ENCODE measurements around the gene NDUFS3. TPM values are rescaled to one million over a fixed set of nuclear protein-coding genes. Genes with fewer than 3 reads are reported as not detected.

NDUFS3 gene
- total and polyA plus RNA-seq, 2 donors = 136 to 137 TPM

DNA sequence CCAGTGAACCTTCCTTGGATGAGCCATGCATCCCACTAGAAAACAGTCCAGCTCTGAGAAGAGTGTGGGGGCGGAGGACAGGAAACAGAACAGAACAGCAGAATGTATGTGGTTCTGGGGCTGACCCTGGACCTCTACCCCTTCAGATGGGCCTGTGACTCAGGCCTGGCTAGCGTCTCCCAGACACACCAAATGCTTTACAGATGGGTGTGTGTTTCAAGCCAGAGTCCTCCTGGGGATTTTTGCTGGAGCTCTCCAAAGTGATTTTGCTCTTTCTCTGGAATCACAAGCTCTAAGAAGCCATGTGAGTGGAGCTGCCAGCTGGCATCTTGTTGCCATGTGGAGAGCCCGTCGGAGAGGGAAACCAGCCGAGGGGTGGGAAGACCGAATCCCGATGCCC is 28.5 kb downstream of the NDUFS3 start:
- DNase-seq (ENCODE audit: low read depth in 6 of 9, low spot score in 9 of 9) = no peak
- no peaks in the 10 kb centered on the region for H3K4me1 ChIP-seq (ENCODE audit: control insufficient read depth in 2 of 2, insufficient read depth in 2 of 2, low read length in 2 of 2)
- H3K27me3 ChIP-seq (ENCODE audit: control insufficient read depth in 2 of 2, insufficient read depth in 1 of 2, low read length in 1 of 2) = no peaks in the 10 kb centered on the region
- H3K4me3 ChIP-seq (ENCODE audit: low read length in 2 of 2) = no peak overlapping the region
- H3K9me3 ChIP-seq (ENCODE audit: control insufficient read depth in 2 of 2, insufficient read depth in 1 of 2, low read length in 1 of 2) = no peaks in the 10 kb centered on the region
- H3K36me3 ChIP-seq (ENCODE audit: control insufficient read depth in 2 of 2, insufficient read depth in 2 of 2, low read length in 1 of 2) = peaks cover 6 to 7% of the 10 kb centered on the region in 2 donors
- 95% methylated on average over 7 of the region's 7 CpGs for WGBS
- no peak overlapping the region for H3K27ac ChIP-seq (ENCODE audit: low read depth in 1 of 2, low read length in 1 of 2)

DNA sequence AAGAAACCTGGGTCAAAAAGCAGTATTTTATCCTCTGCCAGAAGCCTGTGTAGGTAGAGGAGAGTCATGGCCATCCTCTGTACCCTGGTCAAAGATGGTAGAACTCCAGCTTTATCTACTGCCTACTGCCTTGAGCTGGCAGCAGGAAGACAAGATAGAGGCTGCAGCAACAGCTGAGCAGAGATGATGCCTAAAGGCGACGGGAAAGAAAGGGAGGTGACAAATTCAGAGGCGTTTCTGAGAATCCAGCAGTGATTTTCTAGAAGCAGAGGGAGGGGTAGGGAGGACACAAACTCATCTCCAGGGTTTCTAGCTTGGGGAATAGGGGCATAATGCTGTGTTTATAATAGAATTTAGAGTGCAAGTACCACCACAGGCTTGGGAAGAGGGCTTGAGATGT is 30.8 kb downstream of the NDUFS3 start:
- DNase-seq (ENCODE audit: low read depth in 6 of 9, low spot score in 9 of 9) = no peak
- Histone ChIP-seq H3K4me1 (ENCODE audit: control insufficient read depth in 2 of 2, insufficient read depth in 2 of 2, low read length in 2 of 2) (no peaks in the 10 kb centered on the region), H3K4me3 (ENCODE audit: low read length in 2 of 2) (no peak overlapping the region), H3K36me3 (ENCODE audit: control insufficient read depth in 2 of 2, insufficient read depth in 2 of 2, low read length in 1 of 2) (peaks cover 6 to 7% of the 10 kb centered on the region in 2 donors), H3K27ac (ENCODE audit: low read depth in 1 of 2, low read length in 1 of 2) (no peak overlapping the region), H3K27me3 (ENCODE audit: control insufficient read depth in 2 of 2, insufficient read depth in 1 of 2, low read length in 1 of 2) (no peaks in the 10 kb centered on the region), H3K9me3 (ENCODE audit: control insufficient read depth in 2 of 2, insufficient read depth in 1 of 2, low read length in 1 of 2) (no peaks in the 10 kb centered on the region)
- WGBS = 72% methylated on average over 3 of the region's 3 CpGs

- no peak overlapping the region for H3K4me3 ChIP-seq (ENCODE audit: low read length in 2 of 2)
- H3K9me3 ChIP-seq (ENCODE audit: control insufficient read depth in 2 of 2, insufficient read depth in 1 of 2, low read length in 1 of 2) = no peaks in the 10 kb centered on the region
- no peak for DNase-seq (ENCODE audit: low read depth in 6 of 9, low spot score in 9 of 9)
- no peak overlapping the region for H3K27ac ChIP-seq (ENCODE audit: low read depth in 1 of 2, low read length in 1 of 2)
- H3K4me1 ChIP-seq (ENCODE audit: control insufficient read depth in 2 of 2, insufficient read depth in 2 of 2, low read length in 2 of 2) = no peaks in the 10 kb centered on the region
- WGBS = 43% methylated on average over 6 of the region's 6 CpGs
- H3K27me3 ChIP-seq (ENCODE audit: control insufficient read depth in 2 of 2, insufficient read depth in 1 of 2, low read length in 1 of 2) = no peaks in the 10 kb centered on the region
- peaks cover 6 to 7% of the 10 kb centered on the region in 2 donors for H3K36me3 ChIP-seq (ENCODE audit: control insufficient read depth in 2 of 2, insufficient read depth in 2 of 2, low read length in 1 of 2)
Observed at GRCh38 chr11:47611348-47611794, 32.5 kb downstream of the NDUFS3 start.

DNA sequence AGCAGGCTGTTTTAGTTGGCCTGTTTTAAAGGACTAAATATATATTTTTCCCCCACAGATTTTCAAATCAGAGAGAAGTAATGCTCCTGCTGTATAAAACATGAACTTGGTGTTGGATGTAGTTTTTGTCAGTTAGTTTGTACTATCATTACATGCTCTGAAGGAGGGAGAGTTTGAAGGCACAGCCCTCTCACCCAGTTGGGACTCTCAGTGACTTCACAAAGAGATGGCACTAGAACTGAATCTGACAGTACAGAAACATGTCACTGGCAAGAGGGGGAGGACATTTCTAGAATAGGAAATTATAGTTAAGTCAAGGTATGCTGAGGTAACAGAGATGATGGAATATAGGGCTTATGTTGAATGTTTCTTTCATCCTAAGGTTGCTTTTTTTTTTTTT is 36.4 kb downstream of the NDUFS3 start:
- H3K27ac ChIP-seq (ENCODE audit: low read depth in 1 of 2, low read length in 1 of 2) = no peak overlapping the region
- DNase-seq (ENCODE audit: low read depth in 6 of 9, low spot score in 9 of 9) = no peak
- H3K36me3 ChIP-seq (ENCODE audit: control insufficient read depth in 2 of 2, insufficient read depth in 2 of 2, low read length in 1 of 2) = peaks cover 11 to 30% of the 10 kb centered on the region in 2 donors
- H3K4me1 ChIP-seq (ENCODE audit: control insufficient read depth in 2 of 2, insufficient read depth in 2 of 2, low read length in 2 of 2) = no peaks in the 10 kb centered on the region
- H3K9me3 ChIP-seq (ENCODE audit: control insufficient read depth in 2 of 2, insufficient read depth in 1 of 2, low read length in 1 of 2) = no peaks in the 10 kb centered on the region
- no peaks in the 10 kb centered on the region for H3K27me3 ChIP-seq (ENCODE audit: control insufficient read depth in 2 of 2, insufficient read depth in 1 of 2, low read length in 1 of 2)
- no peak overlapping the region for H3K4me3 ChIP-seq (ENCODE audit: low read length in 2 of 2)

GRCh38 chr11:47616726-47617416 is 38.0 kb downstream of the NDUFS3 start:
- WGBS = 87% methylated on average over 10 of the region's 10 CpGs
- Histone ChIP-seq H3K27me3 (ENCODE audit: control insufficient read depth in 2 of 2, insufficient read depth in 1 of 2, low read length in 1 of 2) (no peaks in the 10 kb centered on the region), H3K9me3 (ENCODE audit: control insufficient read depth in 2 of 2, insufficient read depth in 1 of 2, low read length in 1 of 2) (no peaks in the 10 kb centered on the region), H3K4me3 (ENCODE audit: low read length in 2 of 2) (no peak overlapping the region), H3K27ac (ENCODE audit: low read depth in 1 of 2, low read length in 1 of 2) (no peak overlapping the region), H3K4me1 (ENCODE audit: control insufficient read depth in 2 of 2, insufficient read depth in 2 of 2, low read length in 2 of 2) (no peaks in the 10 kb centered on the region), H3K36me3 (ENCODE audit: control insufficient read depth in 2 of 2, insufficient read depth in 2 of 2, low read length in 1 of 2) (peaks cover 12 to 37% of the 10 kb centered on the region in 2 donors)
- DNase-seq (ENCODE audit: low read depth in 6 of 9, low spot score in 9 of 9) = peak in 3 of 9 donors; percentile 19 to 53 (median 40)

DNA sequence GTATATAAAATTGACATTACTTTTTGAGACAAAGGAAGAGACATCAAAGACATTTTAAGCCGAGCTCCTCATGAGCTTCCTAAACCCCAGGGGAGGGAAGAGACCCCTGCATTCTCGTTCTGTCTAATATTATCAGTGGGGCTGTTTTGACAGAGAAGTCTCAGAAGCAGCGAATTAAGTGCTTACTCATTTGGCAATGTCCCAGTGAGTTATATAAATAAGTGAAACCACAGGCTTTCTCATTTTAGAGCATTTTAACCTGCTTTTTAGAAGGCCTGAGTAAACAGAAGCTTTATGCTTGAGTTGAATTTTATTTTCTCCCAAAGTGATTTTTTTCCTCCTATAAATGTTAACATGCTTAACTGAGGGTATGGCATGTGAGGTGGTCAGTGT is 38.5 kb downstream of the NDUFS3 start:
- WGBS = 45% methylated on average over 3 of the region's 3 CpGs
- peaks cover 13 to 43% of the 10 kb centered on the region in 2 donors for H3K36me3 ChIP-seq (ENCODE audit: control insufficient read depth in 2 of 2, insufficient read depth in 2 of 2, low read length in 1 of 2)
- H3K27ac ChIP-seq (ENCODE audit: low read depth in 1 of 2, low read length in 1 of 2) = no peak overlapping the region
- no peaks in the 10 kb centered on the region for H3K27me3 ChIP-seq (ENCODE audit: control insufficient read depth in 2 of 2, insufficient read depth in 1 of 2, low read length in 1 of 2)
- H3K4me1 ChIP-seq (ENCODE audit: control insufficient read depth in 2 of 2, insufficient read depth in 2 of 2, low read length in 2 of 2) = no peaks in the 10 kb centered on the region
- H3K9me3 ChIP-seq (ENCODE audit: control insufficient read depth in 2 of 2, insufficient read depth in 1 of 2, low read length in 1 of 2) = no peaks in the 10 kb centered on the region
- no peak for DNase-seq (ENCODE audit: low read depth in 6 of 9, low spot score in 9 of 9)
- no peak overlapping the region for H3K4me3 ChIP-seq (ENCODE audit: low read length in 2 of 2)

GRCh38 chr11:47620836-47621378 is 42.0 kb downstream of the NDUFS3 start:
- DNase-seq (ENCODE audit: low read depth in 6 of 9, low spot score in 9 of 9) = no peak
- Histone ChIP-seq H3K4me3 (ENCODE audit: low read length in 2 of 2) (no peak overlapping the region), H3K27ac (ENCODE audit: low read depth in 1 of 2, low read length in 1 of 2) (no peak overlapping the region), H3K36me3 (ENCODE audit: control insufficient read depth in 2 of 2, insufficient read depth in 2 of 2, low read length in 1 of 2) (peaks cover 23 to 64% of the 10 kb centered on the region in 2 donors), H3K9me3 (ENCODE audit: control insufficient read depth in 2 of 2, insufficient read depth in 1 of 2, low read length in 1 of 2) (no peaks in the 10 kb centered on the region), H3K27me3 (ENCODE audit: control insufficient read depth in 2 of 2, insufficient read depth in 1 of 2, low read length in 1 of 2) (no peaks in the 10 kb centered on the region), H3K4me1 (ENCODE audit: control insufficient read depth in 2 of 2, insufficient read depth in 2 of 2, low read length in 2 of 2) (no peaks in the 10 kb centered on the region)
- 96% methylated on average over 2 of the region's 2 CpGs for WGBS

DNA sequence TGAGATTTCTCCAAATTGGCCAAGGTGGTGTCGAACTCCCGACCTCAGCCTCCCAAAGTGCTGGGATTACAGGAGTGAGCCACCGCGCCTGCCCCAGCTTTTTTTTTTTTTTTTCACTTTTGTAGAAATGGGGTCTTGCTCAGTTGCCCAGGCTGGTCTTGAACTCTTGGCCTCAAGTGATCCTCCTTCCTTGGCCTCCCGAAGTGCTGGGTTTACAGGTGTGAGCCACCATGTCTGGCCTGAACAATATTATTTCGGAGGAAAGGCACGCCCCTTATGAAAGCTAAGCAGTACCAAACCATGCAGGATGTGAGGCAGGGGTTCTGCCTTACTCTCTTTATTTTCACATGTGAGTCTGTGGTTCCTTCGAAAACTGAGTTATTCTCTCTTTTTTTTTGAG is 47.4 kb downstream of the NDUFS3 start:
- Histone ChIP-seq H3K9me3 (ENCODE audit: control insufficient read depth in 2 of 2, insufficient read depth in 1 of 2, low read length in 1 of 2) (no peaks in the 10 kb centered on the region), H3K4me3 (ENCODE audit: low read length in 2 of 2) (no peak overlapping the region), H3K4me1 (ENCODE audit: control insufficient read depth in 2 of 2, insufficient read depth in 2 of 2, low read length in 2 of 2) (no peaks in the 10 kb centered on the region), H3K36me3 (ENCODE audit: control insufficient read depth in 2 of 2, insufficient read depth in 2 of 2, low read length in 1 of 2) (peaks cover 51 to 77% of the 10 kb centered on the region in 2 donors), H3K27ac (ENCODE audit: low read depth in 1 of 2, low read length in 1 of 2) (no peak overlapping the region), H3K27me3 (ENCODE audit: control insufficient read depth in 2 of 2, insufficient read depth in 1 of 2, low read length in 1 of 2) (no peaks in the 10 kb centered on the region)
- WGBS = 98% methylated on average over 8 of the region's 8 CpGs
- DNase-seq (ENCODE audit: low read depth in 6 of 9, low spot score in 9 of 9) = no peak

- 98% methylated on average over 4 of the region's 4 CpGs for WGBS
- Histone ChIP-seq H3K27me3 (ENCODE audit: control insufficient read depth in 2 of 2, insufficient read depth in 1 of 2, low read length in 1 of 2) (no peaks in the 10 kb centered on the region), H3K36me3 (ENCODE audit: control insufficient read depth in 2 of 2, insufficient read depth in 2 of 2, low read length in 1 of 2) (peaks cover 50 to 79% of the 10 kb centered on the region in 2 donors), H3K9me3 (ENCODE audit: control insufficient read depth in 2 of 2, insufficient read depth in 1 of 2, low read length in 1 of 2) (no peaks in the 10 kb centered on the region), H3K4me1 (ENCODE audit: control insufficient read depth in 2 of 2, insufficient read depth in 2 of 2, low read length in 2 of 2) (no peaks in the 10 kb centered on the region), H3K4me3 (ENCODE audit: low read length in 2 of 2) (no peak overlapping the region), H3K27ac (ENCODE audit: low read depth in 1 of 2, low read length in 1 of 2) (no peak overlapping the region)
- DNase-seq (ENCODE audit: low read depth in 6 of 9, low spot score in 9 of 9) = no peak
Observed at GRCh38 chr11:47628026-47628425, 49.2 kb downstream of the NDUFS3 start.

Data from thymus (tissue), 11 donors.